Activated CD4-positive, alpha-beta T cell treated with anti-CD3 and anti-CD28 coated beads for 36 hours (primary cell): Measurements from ENCODE around the gene DGKG. TPM values are rescaled to one million over a fixed set of nuclear protein-coding genes. Genes with fewer than 3 reads are reported as not detected.
A peak's percentile ranks its signal among the peaks of the same experiment; 100 is the strongest.

Experiments
- ATAC-seq: fragments of 200-7000 bp; cut with Tn5 transposase; one replicate; pipeline ENCODE4 v1.10.0; 2021; ENCODE audit warnings: mild to moderate bottlenecking, moderate library complexity
- CTCF ChIA-PET: fragments of 350-600 bp; sonication (Branson Sonifier 250); formaldehyde crosslinking; loops from one replicate; lab custom pipeline; 2021; ENCODE audit warnings: antibody characterized with exemption; lab: Charles Lee
- POLR2A ChIA-PET: fragments of 350-600 bp; sonication (Branson Sonifier 250); formaldehyde crosslinking; loops from one replicate; lab custom pipeline; 2021; ENCODE audit warnings: antibody characterized with exemption, inconsistent platforms; lab: Charles Lee
- DNase-seq: peaks from one replicate; pipeline ENCODE4 v3.0.0-alpha.2; 2020
- H3K27ac Mint-ChIP-seq: one replicate; pipeline ENCODE4 v1.8.0; 2021; ENCODE audit warnings: mixed read lengths
- H3K27me3 Mint-ChIP-seq: one replicate; pipeline ENCODE4 v1.8.0; 2021; ENCODE audit warnings: mixed read lengths
- H3K36me3 Mint-ChIP-seq: one replicate; pipeline ENCODE4 v1.8.0; 2021; ENCODE audit warnings: low read depth, mixed read lengths
- H3K4me1 Mint-ChIP-seq: one replicate; pipeline ENCODE4 v1.8.0; 2021; ENCODE audit warnings: mixed read lengths
- H3K4me3 Mint-ChIP-seq: one replicate; pipeline ENCODE4 v1.8.0; 2021; ENCODE audit warnings: mild to moderate bottlenecking, moderate library complexity, mixed read lengths
- H3K9me3 Mint-ChIP-seq: one replicate; pipeline ENCODE4 v1.8.0; 2021; ENCODE audit warnings: low read depth, mixed read lengths
- intact Hi-C, 2 experiments: fragments of 100-400 bp; cut with DNase I in 1 of 2; cut with micrococcal nuclease in 1 of 2; formaldehyde crosslinking; loops; one replicate each; pipeline versions ENCODE4 v1.14.2 to v1.15.1; 2022 to 2024; cut with DNase I, micrococcal nuclease
- total RNA-seq, 2 experiments: library from RNA; stranded (reverse); gene quantifications; one replicate each; pipeline ENCODE4 v1.2.3, GENCODE V29; 2021

The DGKG gene
- total RNA-seq, 2 experiments from 2014 or later = 0.71 to 1.3 TPM

- Mint-ChIP-seq H3K9me3 (no peaks in the 10 kb centered on the region), H3K36me3 (no peaks in the 10 kb centered on the region), H3K4me1 (peaks cover 6% of the 10 kb centered on the region), H3K4me3 (no peak overlapping the region), H3K27ac (no peak overlapping the region), H3K27me3 (peaks cover 32% of the 10 kb centered on the region)
- intact Hi-C loops = no loop called here
- ChIA-PET CTCF (interaction anchor here (0.7 to 0.9 kb wide), 2 partner anchors 15 to 174 kb away, joined by 3 to 7 read pairs; no protein-coding TSS in a partner anchor), POLR2A (no interaction called here)
- no peak for DNase-seq
- ATAC-seq = no peak
These were observed 4.2 kb upstream of the DGKG start for GRCh38 chr3:186366206-186366605.

GRCh38 chr3:186365202-186365974 is 3.4 kb upstream of the DGKG start:
- Mint-ChIP-seq H3K36me3 (no peaks in the 10 kb centered on the region), H3K27me3 (peaks cover 39% of the 10 kb centered on the region), H3K4me3 (no peak overlapping the region), H3K27ac (no peak overlapping the region), H3K4me1 (peaks cover 11% of the 10 kb centered on the region), H3K9me3 (no peaks in the 10 kb centered on the region)
- intact Hi-C loops = no loop called here
- CTCF ChIA-PET = interaction anchor here (0.7 to 1.0 kb wide), 4 partner anchors 10 to 382 kb away, joined by 3 to 4 read pairs (median 4); no protein-coding TSS in a partner anchor
- DNase-seq (no peak), ATAC-seq (no peak)
- POLR2A ChIA-PET = no interaction called here

- Mint-ChIP-seq H3K27ac (no peak overlapping the region), H3K4me1 (peaks cover 11% of the 10 kb centered on the region), H3K36me3 (no peaks in the 10 kb centered on the region), H3K9me3 (no peaks in the 10 kb centered on the region), H3K4me3 (no peak overlapping the region), H3K27me3 (peaks cover 50% of the 10 kb centered on the region)
- ChIA-PET POLR2A (no interaction called here), CTCF (interaction anchor here (1.4 kb wide), 1 partner anchor 177 kb away, joined by 10 read pairs; no protein-coding TSS in a partner anchor)
- no peak for DNase-seq
- ATAC-seq = no peak
- intact Hi-C loops = no loop called here
These were observed 954 bp upstream of the DGKG start for GRCh38 chr3:186362988-186363387.

GRCh38 chr3:186362537-186362842 is 456 bp upstream of the DGKG start:
- ChIA-PET POLR2A (no interaction called here), CTCF (no interaction called here)
- intact Hi-C loops = no loop called here
- Mint-ChIP-seq H3K4me1 (peaks cover 11% of the 10 kb centered on the region), H3K9me3 (no peaks in the 10 kb centered on the region), H3K27me3 (peaks cover 48% of the 10 kb centered on the region), H3K27ac (no peak overlapping the region), H3K4me3 (peak overlapping the region; percentile 51), H3K36me3 (no peaks in the 10 kb centered on the region)
- ATAC-seq (no peak), DNase-seq (no peak)

- ATAC-seq (peak; percentile 12), DNase-seq (peak; percentile 8)
- H3K36me3 Mint-ChIP-seq = no peaks in the 10 kb centered on the region
- H3K27ac Mint-ChIP-seq = no peak overlapping the region
- ChIA-PET CTCF (interaction anchor here (0.7 kb wide), 1 partner anchor 14 kb away, joined by 3 read pairs; no protein-coding TSS in a partner anchor), POLR2A (no interaction called here)
- intact Hi-C loops = no loop called here
- no peaks in the 10 kb centered on the region for H3K9me3 Mint-ChIP-seq
- peaks cover 46% of the 10 kb centered on the region for H3K27me3 Mint-ChIP-seq
- H3K4me3 Mint-ChIP-seq = peak overlapping the region; percentile 37
- peaks cover 11% of the 10 kb centered on the region for H3K4me1 Mint-ChIP-seq
These were observed 730 bp downstream of the DGKG start for GRCh38 chr3:186361246-186361761.

- ATAC-seq (no peak), DNase-seq (no peak)
- Mint-ChIP-seq H3K27ac (no peak overlapping the region), H3K4me1 (peaks cover 11% of the 10 kb centered on the region), H3K36me3 (no peaks in the 10 kb centered on the region), H3K4me3 (peak overlapping the region; percentile 37), H3K9me3 (no peaks in the 10 kb centered on the region), H3K27me3 (peaks cover 49% of the 10 kb centered on the region)
- ChIA-PET CTCF (interaction anchor here (0.7 to 1.9 kb wide), 2 partner anchors 15 to 254 kb away, joined by 3 to 7 read pairs; no protein-coding TSS in a partner anchor), POLR2A (no interaction called here)
- intact Hi-C loops = no loop called here
These were observed 1.3 kb downstream of the DGKG start for GRCh38 chr3:186360779-186361178.

- H3K4me3 Mint-ChIP-seq = no peak overlapping the region
- H3K27ac Mint-ChIP-seq = no peak overlapping the region
- CTCF ChIA-PET = interaction anchor here (0.6 to 1.9 kb wide), 2 partner anchors 256 to 382 kb away, joined by 3 to 7 read pairs; no protein-coding TSS in a partner anchor
- H3K27me3 Mint-ChIP-seq = peaks cover 45% of the 10 kb centered on the region
- peaks cover 11% of the 10 kb centered on the region for H3K4me1 Mint-ChIP-seq
- POLR2A ChIA-PET = no interaction called here
- no peak for DNase-seq
- no peaks in the 10 kb centered on the region for H3K36me3 Mint-ChIP-seq
- ATAC-seq = no peak
- no peaks in the 10 kb centered on the region for H3K9me3 Mint-ChIP-seq
- intact Hi-C loops = no loop called here
These were observed 3.0 kb downstream of the DGKG start for GRCh38 chr3:186359078-186359477.

- POLR2A ChIA-PET = no interaction called here
- CTCF ChIA-PET = interaction anchor here (0.7 kb wide), 1 partner anchor 369 kb away, joined by 3 read pairs; no protein-coding TSS in a partner anchor
- no peak overlapping the region for H3K4me3 Mint-ChIP-seq
- intact Hi-C loops = no loop called here
- H3K36me3 Mint-ChIP-seq = no peaks in the 10 kb centered on the region
- DNase-seq (no peak), ATAC-seq (no peak)
- peaks cover 5% of the 10 kb centered on the region for H3K4me1 Mint-ChIP-seq
- no peak overlapping the region for H3K27ac Mint-ChIP-seq
- H3K9me3 Mint-ChIP-seq = no peaks in the 10 kb centered on the region
- H3K27me3 Mint-ChIP-seq = peaks cover 32% of the 10 kb centered on the region
These were observed 5.9 kb downstream of the DGKG start for GRCh38 chr3:186356152-186356551.

- Mint-ChIP-seq H3K9me3 (no peaks in the 10 kb centered on the region), H3K4me3 (no peak overlapping the region), H3K36me3 (no peaks in the 10 kb centered on the region), H3K27ac (no peak overlapping the region), H3K4me1 (no peaks in the 10 kb centered on the region), H3K27me3 (peaks cover 20% of the 10 kb centered on the region)
- no peak for ATAC-seq
- DNase-seq = no peak
- intact Hi-C loops = no loop called here
- CTCF ChIA-PET = interaction anchor here (0.6 to 1.0 kb wide), 3 partner anchors 15 to 371 kb away, joined by 3 read pairs; no protein-coding TSS in a partner anchor
- POLR2A ChIA-PET = no interaction called here
These were observed 7.9 kb downstream of the DGKG start for GRCh38 chr3:186354100-186354499.

GRCh38 chr3:186352369-186352768 is 9.7 kb downstream of the DGKG start:
- ChIA-PET CTCF (interaction anchor here (1.1 kb wide), 1 partner anchor 252 kb away, joined by 3 read pairs; no protein-coding TSS in a partner anchor), POLR2A (no interaction called here)
- Mint-ChIP-seq H3K9me3 (no peaks in the 10 kb centered on the region), H3K36me3 (no peaks in the 10 kb centered on the region), H3K4me3 (no peak overlapping the region), H3K27me3 (peaks cover 13% of the 10 kb centered on the region), H3K4me1 (no peaks in the 10 kb centered on the region), H3K27ac (no peak overlapping the region)
- DNase-seq (no peak), ATAC-seq (no peak)
- intact Hi-C loops = no loop called here

- Mint-ChIP-seq H3K4me1 (peaks cover 13% of the 10 kb centered on the region), H3K27me3 (peaks cover 2% of the 10 kb centered on the region), H3K36me3 (no peaks in the 10 kb centered on the region), H3K9me3 (peaks cover 3% of the 10 kb centered on the region), H3K27ac (no peak overlapping the region), H3K4me3 (no peak overlapping the region)
- intact Hi-C loops = no loop called here
- CTCF ChIA-PET = no interaction called here
- POLR2A ChIA-PET = no interaction called here
- no peak for DNase-seq
- no peak for ATAC-seq
These were observed 19.8 kb downstream of the DGKG start for GRCh38 chr3:186342197-186342596.

- Mint-ChIP-seq H3K4me1 (peaks cover 13% of the 10 kb centered on the region), H3K27me3 (peaks cover 2% of the 10 kb centered on the region), H3K36me3 (no peaks in the 10 kb centered on the region), H3K27ac (no peak overlapping the region), H3K9me3 (peaks cover 3% of the 10 kb centered on the region), H3K4me3 (no peak overlapping the region)
- ATAC-seq = no peak
- ChIA-PET POLR2A (no interaction called here), CTCF (interaction anchor here (0.7 kb wide), 1 partner anchor 79 kb away, joined by 3 read pairs; no protein-coding TSS in a partner anchor)
- intact Hi-C loops = no loop called here
- DNase-seq = no peak
These were observed 21.8 kb downstream of the DGKG start for GRCh38 chr3:186340204-186340603.
